Measurements from ENCODE around the gene HOXB7. TPM values are rescaled to one million over a fixed set of nuclear protein-coding genes. Genes with fewer than 3 reads are reported as not detected.

The HOXB7 gene
- total RNA-seq, 1 experiment from 2014 or later = not detected

DNA sequence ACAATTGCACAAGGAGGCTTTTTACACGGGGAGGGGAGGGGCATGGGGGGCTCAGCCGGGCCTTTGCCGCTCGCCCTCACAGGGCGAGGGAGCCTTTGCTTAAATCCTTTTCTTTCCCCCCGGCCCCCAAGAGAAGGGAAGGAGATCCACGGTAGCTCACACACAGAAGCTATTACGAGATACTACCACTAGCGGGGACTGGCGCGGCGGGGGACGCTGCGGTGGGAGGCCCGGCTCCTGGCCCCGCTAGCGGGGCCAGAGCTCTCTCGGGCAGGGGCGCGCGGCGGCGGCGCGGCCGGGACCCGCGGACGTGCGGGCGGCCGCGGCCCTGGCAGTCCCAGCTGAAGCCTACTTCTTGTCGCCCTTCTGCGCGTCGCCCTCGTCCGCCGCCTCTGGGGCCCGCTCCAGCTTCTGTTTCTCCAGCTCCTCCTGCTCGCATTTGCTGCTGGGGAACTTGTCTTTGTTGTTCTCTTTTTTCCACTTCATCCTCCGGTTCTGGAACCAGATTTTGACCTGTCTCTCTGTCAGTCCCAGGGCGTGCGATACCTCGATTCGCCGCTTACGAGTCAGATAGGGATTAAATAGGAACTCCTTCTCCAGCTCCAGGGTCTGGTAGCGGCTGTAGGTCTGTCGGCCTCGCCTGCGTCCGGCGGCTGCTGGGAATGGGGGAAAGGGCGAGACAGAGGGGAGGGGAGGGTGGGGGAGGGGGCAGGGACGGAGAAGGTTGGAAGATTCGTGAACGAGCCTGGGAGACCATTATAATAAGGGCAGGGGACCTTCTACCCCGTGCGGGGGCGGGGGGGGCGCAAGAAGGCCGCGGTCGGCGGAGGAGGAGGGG is 2.3 kb upstream of the HOXB7 start:
- H3K23me2 ChIP-seq (ENCODE audit: insufficient read length, low read depth, low read length, poor library complexity, severe bottlenecking) = peaks cover 5% of the 10 kb centered on the region
- no peaks in the 10 kb centered on the region for H4K20me1 ChIP-seq (ENCODE audit: control insufficient read depth, insufficient read depth, insufficient read length)
- no peak overlapping the region for H2BK5ac ChIP-seq (ENCODE audit: insufficient read length, low read length)
- H3K23ac ChIP-seq (ENCODE audit: insufficient read length, low read depth, low read length) = no peak overlapping the region
- H4K8ac ChIP-seq (replicated peaks; ENCODE audit: insufficient read length, low read depth, low read length) = no peak overlapping the region
- no peaks in the 10 kb centered on the region for H3K79me1 ChIP-seq (ENCODE audit: insufficient read depth, low read depth, low read length, poor library complexity, severe bottlenecking)
- WGBS (ENCODE audit: extremely low coverage, insufficient read length, low lambda C conversion rate) = no CpG with 5 or more reads among the region's 67 CpGs
- H3K4me1 ChIP-seq (ENCODE audit: insufficient read depth, low read length) = no peaks in the 10 kb centered on the region
- no peak overlapping the region for H3K4me2 ChIP-seq (ENCODE audit: insufficient read depth, insufficient read length, low read length)
- no peak overlapping the region for H3K56ac ChIP-seq (ENCODE audit: insufficient read length, low read depth, low read length)
- H3K4ac ChIP-seq (ENCODE audit: low read depth, low read length) = no peak overlapping the region
- H2BK12ac ChIP-seq (ENCODE audit: insufficient read length, low read depth, low read length) = no peak overlapping the region
- no peak overlapping the region for H4K5ac ChIP-seq (ENCODE audit: insufficient read length, low read depth, low read length)
- H2AFZ ChIP-seq (ENCODE audit: low read length) = no peak overlapping the region
- H3K79me2 ChIP-seq (ENCODE audit: insufficient read depth, low read length) = no peaks in the 10 kb centered on the region
- peak; percentile 76 for DNase-seq
- no peak overlapping the region for H3K14ac ChIP-seq (ENCODE audit: insufficient read depth, low read length)
- H3K9ac ChIP-seq (ENCODE audit: extremely low read depth, insufficient read length, low read length) = no peak overlapping the region
- no peaks in the 10 kb centered on the region; a peak in 1 of 7 replicates for H3K36me3 Mint-ChIP-seq (ENCODE audit: insufficient read depth in 1 of 3, low read depth in 3 of 3)
- H3K4me1 Mint-ChIP-seq = peaks cover 12 to 28% of the 10 kb centered on the region in 2 experiments
- H2BK15ac ChIP-seq (ENCODE audit: low read depth, low read length) = no peak overlapping the region
- H2BK120ac ChIP-seq (ENCODE audit: low read depth, low read length, poor library complexity, severe bottlenecking) = no peak overlapping the region
- H2AK5ac ChIP-seq (ENCODE audit: insufficient read length, low read length) = no peak overlapping the region
- TF ChIP-seq, protein P1, sequence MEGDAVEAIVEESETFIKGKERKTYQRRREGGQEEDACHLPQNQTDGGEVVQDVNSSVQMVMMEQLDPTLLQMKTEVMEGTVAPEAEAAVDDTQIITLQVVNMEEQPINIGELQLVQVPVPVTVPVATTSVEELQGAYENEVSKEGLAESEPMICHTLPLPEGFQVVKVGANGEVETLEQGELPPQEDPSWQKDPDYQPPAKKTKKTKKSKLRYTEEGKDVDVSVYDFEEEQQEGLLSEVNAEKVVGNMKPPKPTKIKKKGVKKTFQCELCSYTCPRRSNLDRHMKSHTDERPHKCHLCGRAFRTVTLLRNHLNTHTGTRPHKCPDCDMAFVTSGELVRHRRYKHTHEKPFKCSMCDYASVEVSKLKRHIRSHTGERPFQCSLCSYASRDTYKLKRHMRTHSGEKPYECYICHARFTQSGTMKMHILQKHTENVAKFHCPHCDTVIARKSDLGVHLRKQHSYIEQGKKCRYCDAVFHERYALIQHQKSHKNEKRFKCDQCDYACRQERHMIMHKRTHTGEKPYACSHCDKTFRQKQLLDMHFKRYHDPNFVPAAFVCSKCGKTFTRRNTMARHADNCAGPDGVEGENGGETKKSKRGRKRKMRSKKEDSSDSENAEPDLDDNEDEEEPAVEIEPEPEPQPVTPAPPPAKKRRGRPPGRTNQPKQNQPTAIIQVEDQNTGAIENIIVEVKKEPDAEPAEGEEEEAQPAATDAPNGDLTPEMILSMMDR (conservative IDR thresholded peaks at IDR 0.05) = 0 out of 3 replicates have a peak, but pooled peaks have one; percentile 9
- H3K18ac ChIP-seq (ENCODE audit: insufficient read length, low read depth, low read length) = no peak overlapping the region
- peaks cover 97% of the 10 kb centered on the region for H3K27me3 ChIP-seq (ENCODE audit: insufficient read depth, low read length)
- H3K9me3 Mint-ChIP-seq = peaks cover 9 to 24% of the 10 kb centered on the region in 2 experiments; a peak in 4 of 5 replicates
- H3K27ac ChIP-seq (ENCODE audit: insufficient read length, low read depth, low read length) = no peak overlapping the region
- H3K27ac Mint-ChIP-seq = peak overlapping the region in 1 of 3 experiments; percentile 70; a peak in 1 of 7 replicates
- H2BK20ac ChIP-seq (ENCODE audit: low read depth, low read length, poor library complexity, severe bottlenecking) = no peak overlapping the region
- H4K91ac ChIP-seq (ENCODE audit: insufficient read length, low read depth, low read length) = no peak overlapping the region
- no peaks in the 10 kb centered on the region for H3K9me3 ChIP-seq (ENCODE audit: control insufficient read depth, low read depth, low read length)
- no peak overlapping the region for H3T11ph ChIP-seq (ENCODE audit: low read length)
- peaks cover 100% of the 10 kb centered on the region for H3K27me3 Mint-ChIP-seq (ENCODE audit: low read depth)
- peak overlapping the region in 1 of 2 experiments; percentile 22; a peak in 1 of 5 replicates for H3K4me3 Mint-ChIP-seq

All from H9 (cell line).